Stimulated activated naive CD8-positive, alpha-beta T cell treated with anti-CD3 and anti-CD28 coated beads, Interleukin-15, Interleukin-2, amounts not matched to agents 100 U/mL and 50 U/mL, for 24 hours (primary cell): ENCODE measurements around the gene FAM241B.
A peak's percentile ranks its signal among the peaks of the same experiment; 100 is the strongest.

Experiments used
- ATAC-seq: fragments of 150-1000 bp; cut with Tn5 transposase; one replicate; pipeline ENCODE4 v1.10.0; 2021
- DNase-seq: peaks from one replicate; pipeline ENCODE4 v3.0.0; 2021

The FAM241B gene, protein sequence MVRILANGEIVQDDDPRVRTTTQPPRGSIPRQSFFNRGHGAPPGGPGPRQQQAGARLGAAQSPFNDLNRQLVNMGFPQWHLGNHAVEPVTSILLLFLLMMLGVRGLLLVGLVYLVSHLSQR

DNA sequence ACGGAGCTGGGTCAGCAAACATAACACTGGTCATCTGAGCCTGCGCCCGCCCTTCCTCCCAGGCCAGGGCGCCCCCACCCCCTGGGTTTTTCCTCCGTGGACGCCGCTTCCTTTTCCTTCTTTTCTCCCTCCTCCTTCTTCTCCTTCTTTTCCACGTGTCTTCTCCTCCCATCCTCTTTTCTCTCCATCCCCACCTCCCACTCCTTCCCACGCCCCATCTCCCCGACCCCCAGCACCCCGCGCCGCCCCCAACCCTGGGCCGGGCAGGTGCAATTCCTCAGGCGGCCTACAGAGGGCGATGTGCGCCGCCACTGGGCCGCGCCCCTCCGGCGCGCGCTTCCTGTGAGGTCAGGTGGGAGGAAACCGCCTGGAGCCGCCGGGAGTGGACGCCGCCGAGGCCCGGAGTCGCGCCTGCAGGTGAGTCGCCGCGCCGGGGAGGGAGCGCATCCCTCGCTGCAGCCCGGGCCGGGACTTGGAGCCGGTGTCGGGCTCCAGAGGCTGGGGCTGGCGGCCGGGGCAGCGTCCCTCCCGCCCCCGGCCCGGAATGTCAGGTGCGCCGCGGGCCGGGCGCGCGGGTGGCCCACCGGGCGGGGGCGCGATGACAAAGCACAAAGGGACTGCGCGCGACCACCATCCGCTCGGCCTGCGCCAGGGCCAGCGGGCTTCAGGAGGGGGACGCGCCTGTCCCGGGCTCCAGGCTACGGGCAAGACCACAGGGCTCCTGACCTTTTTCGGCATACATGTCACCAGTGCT, at the start of gene FAM241B:
Gene FAM241B (plus strand): TSS at position 351 of the 754 bp plus-strand sequence. CDS start 1,497 bp downstream, outside the sequence.
- ATAC-seq, result peak; percentile 87
- peak; percentile 79 for DNase-seq

DNA sequence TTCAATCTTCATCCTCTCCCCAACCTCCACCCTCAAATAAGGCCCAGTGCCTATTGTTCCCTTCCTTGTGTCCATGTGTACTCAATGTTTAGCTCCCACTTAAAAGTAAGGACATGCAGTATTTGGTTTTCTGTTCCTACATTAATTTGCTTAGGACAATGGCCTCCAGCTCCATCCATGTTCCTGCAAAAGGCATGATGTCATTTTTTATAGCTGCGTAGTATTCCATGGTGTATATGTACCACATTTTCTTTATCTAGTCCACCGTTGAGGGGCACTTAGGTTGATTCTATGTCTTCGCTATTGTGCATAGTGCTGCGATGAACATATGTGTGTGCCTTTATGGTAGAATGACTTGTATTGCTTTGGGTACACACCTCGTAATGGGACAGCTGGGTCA, 49.6 kb upstream of the FAM241B start:
- ATAC-seq (no peak), DNase-seq (no peak)

DNA sequence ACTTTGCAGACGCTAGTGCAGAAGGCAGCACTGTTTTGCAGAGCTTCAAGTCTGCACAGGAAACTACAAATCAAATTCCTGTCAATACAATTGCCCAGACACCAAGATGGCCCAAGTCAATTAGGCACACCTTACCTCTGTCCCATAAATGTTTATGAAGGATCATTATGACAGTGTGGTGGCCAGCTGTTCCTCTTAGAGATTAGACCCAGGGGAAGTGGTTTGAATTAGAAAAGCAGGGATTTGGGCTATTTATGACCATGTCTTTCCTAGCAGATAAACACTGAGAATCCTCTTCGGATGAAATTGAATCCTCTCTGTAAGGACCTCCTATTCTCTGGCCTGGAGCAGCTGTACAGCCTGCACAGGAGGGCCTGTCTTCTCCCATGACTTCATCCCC, 46.9 kb upstream of the FAM241B start:
- no peak for DNase-seq
- ATAC-seq, result no peak

DNA sequence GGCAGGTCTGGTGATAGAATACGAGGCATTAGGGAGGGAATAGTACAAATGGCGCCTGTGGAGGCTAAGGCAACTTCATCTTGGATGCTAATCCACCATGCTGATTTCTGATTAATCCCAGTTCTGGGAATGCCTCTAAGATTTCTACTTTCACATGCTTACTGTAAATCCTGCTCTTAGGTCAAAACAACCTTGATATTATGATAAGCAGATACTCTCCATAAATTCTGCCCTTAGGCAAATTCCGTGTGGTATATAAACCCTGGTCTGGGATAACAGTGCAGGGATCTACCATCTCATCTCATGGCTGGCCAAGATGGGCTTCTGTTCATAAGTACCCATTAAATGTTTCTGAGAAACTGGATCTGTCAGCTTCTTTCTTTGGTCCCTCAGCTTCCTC, 45.4 kb upstream of the FAM241B start:
- DNase-seq, result no peak
- ATAC-seq, result no peak

DNA sequence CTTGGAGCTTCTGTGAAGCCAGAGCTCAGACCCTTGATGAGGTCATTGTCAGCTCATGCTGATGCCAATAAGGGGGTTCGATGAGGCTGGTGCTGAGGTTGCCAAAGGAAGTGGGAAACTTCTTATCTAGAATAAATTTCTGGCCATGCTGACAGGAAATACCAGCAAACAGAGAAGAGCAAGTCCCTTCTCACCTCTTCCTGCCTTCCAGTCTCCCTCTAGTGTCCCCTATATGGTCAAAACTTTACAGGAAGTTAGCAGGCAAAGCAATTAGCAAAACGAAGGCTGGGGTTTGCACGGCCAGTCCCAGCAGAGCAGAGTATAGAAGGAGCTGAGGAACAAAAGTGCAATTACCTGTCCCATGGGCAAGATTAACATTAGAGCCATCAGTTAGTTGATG, 41.7 kb upstream of the FAM241B start:
- ATAC-seq, result no peak
- DNase-seq, result no peak

DNA sequence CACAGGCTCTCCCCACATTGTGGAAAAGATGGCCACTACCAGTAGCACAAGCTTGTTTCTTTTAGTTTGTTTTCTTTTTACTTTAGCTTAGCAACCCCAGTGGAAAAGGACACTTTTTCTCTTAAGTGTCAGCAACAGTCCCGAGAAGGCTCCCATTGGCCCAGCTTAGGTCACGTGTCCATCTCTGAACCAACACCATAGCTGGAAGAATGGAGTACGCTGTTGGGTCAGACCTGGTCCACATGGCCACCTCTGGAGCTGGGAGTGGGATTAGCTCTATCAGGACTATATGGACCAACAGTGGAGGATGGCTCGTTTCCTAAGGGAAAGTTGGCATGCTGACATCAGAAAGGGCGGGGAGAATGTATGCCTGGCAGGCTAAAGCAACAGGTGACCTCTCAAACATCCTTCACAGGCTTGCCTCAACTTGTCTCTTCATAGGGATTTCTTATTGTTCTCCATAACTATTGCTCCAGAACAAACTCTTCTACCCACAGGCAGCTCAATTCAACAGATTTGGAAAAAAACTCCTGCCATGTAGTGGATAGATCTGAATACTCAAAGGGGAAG, 29.2 kb upstream of the FAM241B start:
- DNase-seq (no peak), ATAC-seq (no peak)

DNA sequence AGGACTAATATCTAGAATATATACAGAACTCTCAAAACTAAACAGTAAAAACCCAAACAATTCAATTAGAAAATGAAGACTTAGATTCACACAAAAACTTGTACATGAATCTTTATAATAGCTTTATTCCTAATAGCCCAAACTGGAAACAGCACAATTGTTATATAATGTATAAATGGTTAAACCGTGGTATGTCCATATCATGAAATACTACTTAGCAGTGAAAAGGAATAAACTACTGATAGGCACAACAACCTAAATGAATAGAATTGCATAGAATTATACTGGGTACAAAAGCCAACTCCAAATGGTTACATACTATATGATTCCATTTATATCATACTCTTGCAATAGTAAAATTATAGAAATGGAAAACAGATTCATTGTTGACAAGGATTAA, 21.0 kb upstream of the FAM241B start:
- no peak for ATAC-seq
- DNase-seq, result no peak

DNA sequence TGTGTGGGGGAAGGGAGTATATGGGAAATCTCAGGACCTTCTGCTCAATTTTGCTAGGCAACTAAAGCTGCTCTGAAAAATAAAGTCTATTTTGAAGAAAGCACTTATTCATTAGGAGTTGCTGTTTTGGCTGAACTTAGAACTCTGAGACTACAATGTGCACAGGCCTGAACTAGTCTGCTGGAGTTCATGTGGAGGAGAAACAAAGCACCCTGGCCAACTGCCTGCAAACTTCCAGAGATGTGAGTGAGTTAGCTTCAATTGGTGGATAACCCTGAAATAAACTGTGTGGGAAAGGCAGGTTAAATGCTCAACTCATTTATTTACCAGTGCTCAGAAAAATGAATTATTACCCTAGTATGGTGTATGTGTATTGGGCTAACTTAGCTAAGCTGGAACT, 17.3 kb upstream of the FAM241B start:
- ATAC-seq, result no peak
- DNase-seq, result no peak

DNA sequence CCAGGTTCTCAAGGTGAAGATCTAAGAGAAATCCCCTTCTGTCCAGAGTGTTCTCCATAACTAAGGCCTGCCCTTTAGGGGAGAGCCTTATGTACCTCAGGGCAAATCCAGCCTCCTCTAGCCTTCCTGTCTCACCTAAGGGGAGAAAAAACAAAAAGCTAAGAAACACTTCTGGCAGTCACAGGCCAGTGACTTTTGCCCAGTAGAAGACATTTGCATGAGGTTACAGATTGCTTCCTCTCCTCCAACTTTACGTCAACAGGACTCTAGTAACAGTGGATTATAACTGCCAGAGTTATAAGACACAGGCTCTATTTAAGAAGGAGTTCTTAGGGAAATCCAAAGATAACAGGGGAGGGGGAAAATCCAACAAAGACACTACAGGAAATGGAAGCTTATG, 15.9 kb upstream of the FAM241B start:
- DNase-seq, result no peak
- ATAC-seq, result no peak

DNA sequence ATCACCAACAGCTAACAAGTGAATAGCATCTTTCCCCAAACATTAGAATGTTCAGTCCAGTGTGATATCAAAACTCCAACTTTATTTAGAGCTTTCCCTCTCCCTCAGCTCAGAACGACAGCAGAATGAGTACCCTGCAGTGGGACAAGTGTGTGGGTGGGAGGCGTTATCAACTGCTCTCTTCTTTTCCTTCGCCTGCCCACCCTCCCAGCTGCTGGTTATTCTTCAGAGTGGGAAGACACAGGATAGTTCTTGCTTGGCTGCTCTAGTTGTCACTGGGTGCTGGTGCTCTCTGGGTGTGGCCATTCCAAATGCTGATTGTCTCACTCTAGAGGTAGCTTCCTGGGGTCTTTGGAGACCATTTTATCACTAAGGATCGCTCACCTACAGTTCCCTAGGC, 13.7 kb upstream of the FAM241B start:
- no peak for ATAC-seq
- DNase-seq, result no peak

DNA sequence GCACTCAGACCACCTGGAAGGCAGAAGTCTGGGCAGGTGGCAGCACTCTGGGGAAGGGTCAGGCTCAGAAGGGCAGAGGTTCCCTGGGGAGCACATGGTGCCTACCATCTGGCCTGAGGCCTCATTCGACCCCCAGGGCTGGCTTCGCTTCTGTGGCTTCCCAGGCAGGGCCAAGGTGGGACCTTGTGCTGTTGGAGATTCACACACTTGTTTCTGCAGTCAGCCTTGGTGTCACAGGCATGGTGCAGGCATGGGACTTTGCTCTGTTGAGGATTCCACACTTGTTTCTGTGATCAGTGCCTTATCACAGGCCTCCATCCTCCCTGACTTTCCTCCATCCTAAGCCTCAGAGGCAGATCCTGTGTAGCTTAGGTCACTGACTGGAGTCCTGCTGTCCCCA, 11.3 kb upstream of the FAM241B start:
- no peak for DNase-seq
- no peak for ATAC-seq

DNA sequence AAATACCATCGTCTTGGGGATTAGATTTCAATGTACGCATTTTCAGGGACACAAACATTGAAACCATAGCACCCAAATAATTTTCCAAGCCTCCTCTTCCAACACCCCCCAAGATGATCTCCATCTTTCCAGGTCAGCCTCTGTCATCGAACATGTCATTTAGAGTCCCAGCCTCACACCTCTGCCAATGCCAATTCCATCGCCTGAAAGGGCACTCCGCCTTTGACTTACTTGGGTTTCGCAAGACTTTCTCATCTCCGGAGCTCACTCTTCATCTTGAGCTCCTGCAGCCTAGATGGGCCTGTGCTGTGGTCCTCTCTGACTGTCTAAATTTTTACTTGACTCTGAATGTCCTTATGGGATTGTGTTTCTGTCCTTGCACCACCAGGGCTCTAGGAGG, 10.4 kb upstream of the FAM241B start:
- DNase-seq, result no peak
- ATAC-seq, result no peak

DNA sequence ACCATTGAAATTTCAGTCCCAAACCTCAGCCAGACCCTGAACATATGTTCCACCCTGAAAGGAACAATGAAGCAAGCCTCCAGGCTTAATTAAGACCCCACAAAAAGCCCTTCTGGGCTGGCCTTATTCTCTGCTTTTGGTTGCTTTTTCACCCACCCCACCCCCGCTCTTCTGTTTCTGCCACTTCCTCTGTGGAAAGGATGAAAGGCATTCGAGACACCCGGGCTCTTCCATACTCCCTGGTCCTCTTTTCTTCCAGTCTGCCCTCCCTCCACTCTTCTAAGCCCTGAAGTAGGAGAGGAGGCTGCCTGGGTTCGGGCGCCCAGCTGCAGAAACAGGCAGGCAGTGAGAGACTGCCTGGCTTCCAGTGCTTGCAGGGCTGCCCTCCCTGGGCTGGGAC, 9.4 kb upstream of the FAM241B start:
- DNase-seq, result no peak
- no peak for ATAC-seq

DNA sequence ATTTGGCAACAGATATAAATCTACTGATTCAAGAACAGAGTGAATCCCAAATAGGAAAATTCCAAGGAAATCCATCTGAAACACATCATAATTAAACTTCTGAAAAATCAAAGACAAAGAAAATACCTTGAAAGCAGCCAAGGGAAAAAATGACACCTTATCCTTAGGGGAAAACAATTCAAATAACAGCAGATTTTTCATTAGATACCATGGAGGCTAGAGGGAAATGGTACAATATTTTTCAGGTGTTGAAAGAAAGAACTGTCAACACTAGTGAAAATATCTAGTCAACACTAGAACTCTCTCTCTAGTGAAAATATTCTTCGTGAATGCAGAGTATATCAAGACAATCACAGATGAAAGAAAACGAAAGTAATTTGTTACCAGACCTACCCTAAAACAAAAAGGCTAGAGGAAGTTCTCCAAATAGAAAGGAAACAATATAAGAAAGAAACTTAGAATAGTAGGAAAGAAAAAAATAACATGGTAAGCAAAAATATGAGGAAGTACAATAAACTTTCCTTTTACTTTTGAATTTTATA, 5.7 kb upstream of the FAM241B start:
- ATAC-seq, result no peak
- no peak for DNase-seq

DNA sequence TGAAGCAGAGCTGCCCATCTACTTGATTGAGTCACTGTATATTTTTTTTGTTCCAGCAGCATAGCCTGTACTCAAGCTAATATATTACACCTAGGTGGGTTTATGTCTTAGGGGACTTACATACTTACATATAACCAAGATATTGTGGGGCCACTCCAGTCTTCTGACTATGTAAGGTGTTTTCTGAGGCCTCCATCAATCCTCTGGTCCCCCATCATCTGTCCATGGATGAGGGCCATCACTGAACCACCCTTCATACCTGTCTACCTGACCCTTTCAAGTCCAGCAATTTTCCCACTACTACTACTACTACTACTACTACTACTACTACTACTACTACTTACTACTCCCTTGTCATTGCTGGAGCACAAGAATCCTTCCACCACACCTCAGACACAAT, 3.2 kb upstream of the FAM241B start:
- ATAC-seq, result no peak
- DNase-seq, result no peak

DNA sequence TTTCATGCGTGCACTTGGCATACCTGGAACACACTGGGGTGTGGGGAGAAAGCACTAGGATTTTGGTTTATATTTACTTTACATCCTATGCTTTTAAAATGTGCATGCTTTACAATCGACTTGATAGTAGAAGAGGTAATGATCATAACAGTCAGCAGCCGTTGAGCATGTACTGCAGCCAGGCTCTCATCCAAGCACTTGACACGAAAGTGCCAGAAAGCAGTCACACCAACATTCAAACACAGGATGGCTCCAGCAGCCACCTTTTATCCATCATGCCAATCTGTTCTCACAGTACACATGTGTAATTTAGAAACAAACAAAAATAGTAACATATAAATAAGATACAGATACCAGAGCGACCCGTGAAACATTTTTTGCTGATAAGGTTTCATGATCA, 1.2 kb upstream of the FAM241B start:
- DNase-seq (no peak), ATAC-seq (no peak)

DNA sequence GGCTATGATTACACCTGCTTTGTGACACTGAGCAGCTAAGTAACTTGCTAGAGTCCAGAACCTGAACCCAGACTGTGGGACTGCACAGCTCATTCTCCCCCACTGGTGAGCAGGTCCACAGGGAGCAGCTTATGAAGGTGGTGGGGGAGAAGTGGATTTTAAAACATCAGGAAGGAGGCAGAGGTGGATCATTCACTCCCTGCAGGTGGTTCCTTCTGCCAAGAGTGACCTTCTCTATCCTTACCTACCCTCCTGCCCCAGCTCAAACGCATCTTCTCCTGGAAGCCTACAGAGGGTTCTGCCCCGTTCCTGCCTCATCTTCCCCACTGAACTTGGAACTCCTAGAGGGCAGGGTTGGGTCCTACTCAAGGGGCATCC, 539 bp upstream of the FAM241B start:
- ATAC-seq, result no peak
- no peak for DNase-seq

DNA sequence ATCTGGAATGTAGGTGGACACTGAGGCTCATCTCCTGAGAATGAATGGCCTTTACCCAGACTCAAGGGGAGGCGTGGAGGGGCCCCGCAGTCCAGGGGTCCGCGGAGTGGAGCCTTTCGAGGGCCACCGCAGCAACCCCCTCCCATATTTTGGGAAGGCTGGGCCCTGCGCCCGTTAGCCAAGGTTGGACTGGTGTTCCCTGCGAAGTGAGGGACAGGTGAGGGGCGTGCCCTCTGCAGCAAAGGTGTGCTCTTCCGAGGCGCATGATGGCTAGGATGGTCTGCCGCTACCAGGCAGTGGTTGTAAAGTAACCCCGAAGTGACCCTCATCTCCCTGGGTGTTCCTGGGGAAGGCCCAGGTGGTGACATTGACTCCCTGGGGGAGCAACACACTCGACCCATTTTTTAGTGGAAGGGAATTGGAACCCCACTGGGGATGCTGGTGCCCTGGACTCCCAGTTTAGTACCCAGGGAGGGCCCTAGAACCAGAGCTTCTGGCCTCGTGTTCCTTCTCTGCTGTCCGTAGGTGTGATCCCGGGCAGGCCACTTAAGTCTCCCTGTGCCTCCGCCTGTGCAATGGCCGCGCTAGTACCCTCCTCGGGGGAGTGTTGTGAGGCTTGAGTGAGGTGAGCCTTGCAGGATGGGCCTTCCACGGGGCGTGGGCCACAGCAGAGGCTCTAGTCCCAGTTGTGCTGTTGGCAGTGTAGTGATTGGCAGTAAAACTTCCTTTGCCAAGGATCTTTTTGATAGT, 779 bp downstream of the FAM241B start:
- DNase-seq (no peak), ATAC-seq (no peak)

DNA sequence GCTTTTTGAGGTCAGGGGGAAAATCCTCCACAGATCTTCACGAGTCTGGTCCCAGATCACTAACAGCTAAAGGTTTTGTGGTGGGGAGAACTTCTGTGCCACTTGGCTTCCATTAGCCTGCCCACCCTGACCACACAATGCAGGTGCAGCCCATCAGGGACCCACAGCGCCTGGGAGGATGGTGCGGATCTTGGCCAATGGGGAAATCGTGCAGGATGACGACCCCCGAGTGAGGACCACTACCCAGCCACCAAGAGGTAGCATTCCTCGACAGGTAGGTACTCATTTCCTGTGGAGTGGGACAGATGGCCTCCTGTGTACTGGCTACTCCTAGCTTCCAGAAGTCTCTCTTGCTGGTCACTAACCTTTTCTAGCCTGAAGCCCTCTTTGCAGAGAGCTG, 1.5 kb downstream of the FAM241B start:
- DNase-seq, result no peak
- no peak for ATAC-seq

DNA sequence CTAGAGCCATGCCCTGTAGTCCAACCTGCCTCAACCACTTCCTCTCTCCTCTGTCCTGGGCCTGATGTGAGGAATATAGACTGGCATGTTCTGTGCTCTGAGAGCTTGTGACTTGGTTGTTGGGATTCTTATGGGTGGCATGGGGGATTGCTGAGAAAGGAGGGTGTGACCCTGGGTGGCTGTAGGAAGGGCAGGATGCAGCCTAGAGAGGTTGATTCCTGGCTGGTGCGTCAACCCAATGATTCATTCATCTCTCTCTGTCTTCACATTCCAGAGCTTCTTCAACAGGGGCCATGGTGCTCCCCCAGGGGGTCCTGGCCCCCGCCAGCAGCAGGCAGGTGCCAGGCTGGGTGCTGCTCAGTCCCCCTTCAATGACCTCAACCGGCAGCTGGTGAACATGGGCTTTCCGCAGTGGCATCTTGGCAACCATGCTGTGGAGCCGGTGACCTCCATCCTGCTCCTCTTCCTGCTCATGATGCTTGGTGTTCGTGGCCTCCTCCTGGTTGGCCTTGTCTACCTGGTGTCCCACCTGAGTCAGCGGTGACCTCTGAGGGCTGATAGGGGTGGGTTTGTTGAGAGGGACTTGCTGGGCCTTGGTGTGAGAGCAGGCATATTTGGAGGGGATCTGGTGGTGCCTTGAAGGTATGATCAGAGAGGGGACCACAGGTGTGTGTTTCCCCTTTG, 2.6 kb downstream of the FAM241B start:
- no peak for DNase-seq
- no peak for ATAC-seq

DNA sequence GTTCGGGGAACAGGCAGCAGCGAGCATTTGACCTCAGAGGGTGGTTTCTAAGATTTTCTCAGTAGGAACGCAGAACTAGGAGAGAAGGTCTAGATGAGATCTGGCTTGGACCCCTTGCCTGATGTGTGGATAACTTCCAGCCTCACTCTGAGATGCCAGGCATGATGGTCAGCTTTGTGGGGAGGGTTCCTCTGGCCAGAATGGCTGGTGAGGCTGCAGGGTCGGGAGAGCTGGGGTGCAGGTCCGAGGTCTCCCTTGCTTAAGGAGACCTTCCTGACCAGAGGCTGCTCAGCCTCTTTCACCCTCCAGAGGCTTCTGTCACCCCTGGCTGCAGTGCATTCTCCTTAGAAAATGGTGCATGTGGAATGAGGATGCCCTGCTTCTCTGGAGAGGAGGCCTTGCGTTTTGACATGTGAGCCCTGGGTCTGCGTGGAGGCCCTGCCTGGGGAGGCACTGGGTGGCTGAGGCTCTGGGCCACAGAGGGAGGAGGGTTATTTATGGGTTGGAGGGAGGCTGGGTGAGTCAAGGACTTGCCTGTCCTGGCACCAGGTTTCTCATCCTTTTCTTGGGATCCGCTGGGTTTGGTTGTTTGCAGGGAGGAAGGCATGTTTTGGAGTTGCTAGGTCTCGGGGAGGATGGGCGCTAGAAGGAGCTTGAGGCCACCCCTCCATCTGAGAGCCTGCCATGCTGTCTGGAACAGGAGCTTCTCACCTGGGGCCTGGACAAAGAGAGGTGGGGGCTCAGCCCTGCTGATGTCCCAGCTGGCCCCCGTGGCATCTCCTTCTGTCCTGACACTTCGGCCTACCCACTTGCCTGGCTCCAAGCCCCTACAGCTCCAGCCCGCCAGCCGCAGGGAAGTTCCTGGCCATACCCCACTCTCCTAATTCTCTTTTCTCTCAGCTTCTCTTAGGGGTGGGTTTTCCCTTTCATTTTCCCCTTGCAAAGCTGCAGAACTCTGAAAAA, 3.9 kb downstream of the FAM241B start:
- no peak for ATAC-seq
- DNase-seq, result no peak
